Colonic mucosa (tissue), 4 donors: ENCODE results near the gene STC2. TPM values are rescaled to one million over a fixed set of nuclear protein-coding genes. Genes with fewer than 3 reads are reported as not detected.

Experiments used
- DNase-seq: peaks from one replicate; pipeline ENCODE4 v3.0.0-alpha.2; 2020
- H3K27ac ChIP-seq: fragments of 200-600 bp; one replicate; pipeline ENCODE4 v1.8.0; 2021
- H3K27me3 ChIP-seq: fragments of 200-600 bp; one replicate; pipeline ENCODE4 v1.8.0; 2021
- H3K36me3 ChIP-seq: fragments of 200-600 bp; one replicate; pipeline ENCODE4 v1.8.0; 2021
- H3K4me1 ChIP-seq: fragments of 200-600 bp; one replicate; pipeline ENCODE4 v1.8.0; 2021; ENCODE audit warnings: mild to moderate bottlenecking
- H3K4me3 ChIP-seq: fragments of 200-600 bp; one replicate; pipeline ENCODE4 v1.8.0; 2021
- H3K9ac ChIP-seq, 2 donors: one replicate each; pipeline ENCODE4 v1.7.0; 2013; ENCODE audit warnings: control low read depth in 2 of 2, low read depth in 2 of 2, low read length in 2 of 2
- H3K9me3 ChIP-seq: fragments of 200-600 bp; one replicate; pipeline ENCODE4 v1.8.0; 2021
- CTCF ChIP-seq: fragments of 200-600 bp; IDR thresholded peaks from one replicate; pipeline ENCODE4 v1.8.0; 2022; ENCODE audit warnings: antibody characterized with exemption, mild to moderate bottlenecking
- intact Hi-C: fragments of 100-400 bp; cut with DNase I; formaldehyde crosslinking; loops from one replicate; pipeline ENCODE4 v1.14.1; 2022
- total RNA-seq, 2 donors: library from RNA; stranded (reverse); fragmentation: NEBNext Ultra II Directional in 1 of 2; extraction: Animal tissue kit (Norgen Biotek cat#: 25700) in 1 of 2; gene quantifications; one replicate each; pipeline ENCODE4 v1.2.1, GENCODE V29; 2021
- donor health status: healthy.
- donor health status: DM: no; HTN: no; CAD: no.
- donor health status: DM: no; HTN: no; CAD: no.

STC2 gene
- total RNA-seq, 2 donors from 2014 or later: 1.8 to 2.5 TPM

- Histone ChIP-seq H3K4me1 (no peaks in the 10 kb centered on the region), H3K4me3 (no peak overlapping the region), H3K9ac (no peak overlapping the region), H3K36me3 (no peaks in the 10 kb centered on the region), H3K27me3 (no peaks in the 10 kb centered on the region), H3K27ac (no peak overlapping the region), H3K9me3 (no peaks in the 10 kb centered on the region)
- no peak for DNase-seq
- intact Hi-C loops: no loop called here
- TF ChIP-seq CTCF: no peak
These were observed 28.4 kb downstream of the STC2 start for GRCh38 chr5:173299820-173300219.

- no peak for TF ChIP-seq CTCF
- intact Hi-C loops: no loop called here
These were observed 29.8 kb downstream of the STC2 start for GRCh38 chr5:173298213-173298926.

GRCh38 chr5:173297813-173298212 lies 30.4 kb downstream of the STC2 start:
- no peak overlapping the region for H3K27ac ChIP-seq
- H3K9me3 ChIP-seq: no peaks in the 10 kb centered on the region
- no peaks in the 10 kb centered on the region for H3K4me1 ChIP-seq
- intact Hi-C loops: no loop called here
- no peak overlapping the region for H3K4me3 ChIP-seq
- no peak overlapping the region for H3K9ac ChIP-seq
- peaks cover 7% of the 10 kb centered on the region for H3K27me3 ChIP-seq
- TF ChIP-seq CTCF: no peak
- no peaks in the 10 kb centered on the region for H3K36me3 ChIP-seq
- no peak for DNase-seq

More at GRCh38 chr5:173298213-173298926, 29.8 kb downstream of the STC2 start:
- Histone ChIP-seq H3K4me1 (no peaks in the 10 kb centered on the region), H3K4me3 (no peak overlapping the region), H3K27ac (no peak overlapping the region), H3K9me3 (no peaks in the 10 kb centered on the region), H3K36me3 (no peaks in the 10 kb centered on the region), H3K9ac (no peak overlapping the region), H3K27me3 (peaks cover 7% of the 10 kb centered on the region)
- no peak for DNase-seq

GRCh38 chr5:173296737-173297676 lies 31.2 kb downstream of the STC2 start:
- no peak overlapping the region for H3K4me3 ChIP-seq
- no peaks in the 10 kb centered on the region for H3K36me3 ChIP-seq
- intact Hi-C loops: no loop called here
- H3K4me1 ChIP-seq: no peaks in the 10 kb centered on the region
- no peak for TF ChIP-seq CTCF
- peaks cover 7% of the 10 kb centered on the region for H3K27me3 ChIP-seq
- no peak for DNase-seq
- H3K27ac ChIP-seq: no peak overlapping the region
- no peaks in the 10 kb centered on the region for H3K9me3 ChIP-seq
- H3K9ac ChIP-seq: no peak overlapping the region

GRCh38 chr5:173295796-173296195 lies 32.4 kb downstream of the STC2 start:
- Histone ChIP-seq H3K27ac (no peak overlapping the region), H3K9ac (no peak overlapping the region), H3K4me1 (no peaks in the 10 kb centered on the region), H3K36me3 (no peaks in the 10 kb centered on the region), H3K9me3 (no peaks in the 10 kb centered on the region), H3K4me3 (no peak overlapping the region), H3K27me3 (peaks cover 13% of the 10 kb centered on the region)
- intact Hi-C loops: no loop called here
- no peak for TF ChIP-seq CTCF
- DNase-seq: no peak
